IMR-90 (cell line): Measurements from ENCODE around the gene ZNF783. TPM values are rescaled to one million over a fixed set of nuclear protein-coding genes. Genes with fewer than 3 reads are reported as not detected.

Experiments used
- ATAC-seq: fragments of 200-7000 bp; cut with Tn5 transposase; 2 replicates; pipeline ENCODE4 v1.9.1; 2020; ENCODE audit warnings: low read depth, mild to moderate bottlenecking, moderate library complexity
- BruUV-seq: library from RNA; stranded (reverse); fragments of 400-500 nt; replicated peaks from 2 replicates; lab custom pipeline; 2021; lab: Mats Ljungman, UMichigan
- CTCF ChIA-PET: fragments of 300-600 bp; formaldehyde crosslinking; extraction: SDS; loops from one replicate; lab custom pipeline; 2021; ENCODE audit warnings: antibody characterized with exemption; lab: Yijun Ruan, JAX
- POLR2A ChIA-PET: fragments of 300-600 bp; sonication (Branson Sonifier 250); formaldehyde crosslinking; loops from one replicate; lab custom pipeline; 2022; ENCODE audit warnings: antibody characterized with exemption; ENCODE audit not compliant: unreplicated experiment; lab: Charles Lee
- DNase-seq: peaks from one replicate; pipeline ENCODE4 v3.0.0; 2013
- H2AFZ ChIP-seq: replicated peaks from 2 replicates; pipeline ENCODE3; 2013; ENCODE audit warnings: low read length, mild to moderate bottlenecking; ENCODE audit not compliant: poor library complexity
- H2AK5ac ChIP-seq: 2 replicates; pipeline ENCODE4 v1.6.1; 2013; ENCODE audit warnings: low read depth, low read length, inconsistent platforms
- H2AK9ac ChIP-seq: replicated peaks from 2 replicates; pipeline ENCODE3; 2013; ENCODE audit warnings: mild to moderate bottlenecking, low read depth, low read length, moderate library complexity; ENCODE audit not compliant: poor library complexity
- H2BK120ac ChIP-seq: 2 replicates; pipeline ENCODE4 v1.6.1; 2013; ENCODE audit warnings: low read depth, low read length, inconsistent platforms
- H2BK15ac ChIP-seq: 3 replicates; pipeline ENCODE4 v1.6.1; 2013; ENCODE audit warnings: low read depth, low read length, inconsistent platforms
- H2BK20ac ChIP-seq: 2 replicates; pipeline ENCODE4 v1.6.1; 2013; ENCODE audit warnings: low read depth, mild to moderate bottlenecking, inconsistent platforms, low read length, moderate library complexity
- H2BK5ac ChIP-seq: 2 replicates; pipeline ENCODE4 v1.6.1; 2013; ENCODE audit warnings: mild to moderate bottlenecking, low read depth, low read length, inconsistent platforms; ENCODE audit not compliant: poor library complexity, severe bottlenecking
- H3K14ac ChIP-seq: replicated peaks from 2 replicates; pipeline ENCODE4 v1.6.1; 2013; ENCODE audit warnings: low read depth, low read length, inconsistent platforms
- H3K18ac ChIP-seq: 2 replicates; pipeline ENCODE4 v1.6.1; 2013; ENCODE audit warnings: low read depth, low read length, control low read depth
- H3K23ac ChIP-seq: 2 replicates; pipeline ENCODE4 v1.6.1; 2013; ENCODE audit warnings: low read depth, low read length, inconsistent platforms
- H3K27ac ChIP-seq: 2 replicates; pipeline ENCODE4 v1.5.1; 2013; ENCODE audit warnings: mild to moderate bottlenecking, control low read depth, low read length; ENCODE audit not compliant: insufficient read depth
- H3K27me3 ChIP-seq: 2 replicates; pipeline ENCODE4 v1.6.1; 2013; ENCODE audit warnings: low read length; ENCODE audit not compliant: control insufficient read depth, insufficient read depth
- H3K36me3 ChIP-seq: 2 replicates; pipeline ENCODE4 v1.6.1; 2013; ENCODE audit warnings: low read length, mixed read lengths; ENCODE audit not compliant: control insufficient read depth, insufficient read depth
- H3K4ac ChIP-seq: 2 replicates; pipeline ENCODE4 v1.6.1; 2013; ENCODE audit warnings: low read depth, low read length, inconsistent platforms
- H3K4me1 ChIP-seq: 2 replicates; pipeline ENCODE4 v1.6.1; 2013; ENCODE audit warnings: low read length, mixed read lengths; ENCODE audit not compliant: control insufficient read depth, insufficient read depth
- H3K4me2 ChIP-seq: 2 replicates; pipeline ENCODE4 v1.6.1; 2013; ENCODE audit warnings: low read depth, mild to moderate bottlenecking, control low read depth, low read length, moderate library complexity
- H3K4me3 ChIP-seq: 2 replicates; pipeline ENCODE4 v1.5.1; 2013; ENCODE audit warnings: low read depth, mild to moderate bottlenecking, control low read depth, low read length, moderate library complexity; ENCODE audit not compliant: insufficient read depth
- H3K56ac ChIP-seq: 2 replicates; pipeline ENCODE4 v1.6.1; 2013; ENCODE audit warnings: low read length, inconsistent platforms; ENCODE audit not compliant: insufficient read depth; ENCODE audit errors: extremely low read depth
- H3K79me1 ChIP-seq, 2 experiments: 2 replicates each; pipeline ENCODE4 v1.6.1; 2013; ENCODE audit warnings: low read length in 2 of 2, inconsistent platforms in 1 of 2, low read depth in 1 of 2
- H3K9ac ChIP-seq: 2 replicates; pipeline ENCODE4 v1.6.1; 2013; ENCODE audit warnings: low read depth, low read length, control low read depth
- H3K9me1 ChIP-seq: 2 replicates; pipeline ENCODE4 v1.6.1; 2013; ENCODE audit warnings: low read length, inconsistent platforms; ENCODE audit not compliant: insufficient read depth
- H3K9me3 ChIP-seq: 2 replicates; pipeline ENCODE4 v1.6.1; 2013; ENCODE audit warnings: low read length; ENCODE audit not compliant: control insufficient read depth, insufficient read depth
- H4K20me1 ChIP-seq: 2 replicates; pipeline ENCODE4 v1.6.1; 2013; ENCODE audit warnings: low read length, inconsistent platforms; ENCODE audit not compliant: insufficient read depth
- H4K5ac ChIP-seq: 2 replicates; pipeline ENCODE4 v1.6.1; 2013; ENCODE audit warnings: mild to moderate bottlenecking, low read depth, low read length, control low read depth
- H4K8ac ChIP-seq, 2 experiments: 2 replicates each; pipeline ENCODE4 v1.6.1; 2013; ENCODE audit warnings: low read depth in 2 of 2, low read length in 2 of 2, control low read depth in 1 of 2, inconsistent platforms in 1 of 2
- H4K91ac ChIP-seq: 2 replicates; pipeline ENCODE4 v1.6.1; 2013; ENCODE audit warnings: low read depth, low read length, inconsistent platforms; ENCODE audit not compliant: insufficient read depth
- BHLHE40 ChIP-seq: fragments of 150-350 bp; IDR thresholded peaks from 2 replicates; pipeline ENCODE4 v1.6.1; 2016; ENCODE audit warnings: mild to moderate bottlenecking, low read depth, low read length
- CEBPB ChIP-seq: IDR thresholded peaks from 2 replicates; pipeline ENCODE4 v1.6.1; 2012; ENCODE audit warnings: low read depth, low read length, improper control_type of control experiment
- CHD1 ChIP-seq: IDR thresholded peaks from 2 replicates; pipeline ENCODE4 v1.6.1; 2012; ENCODE audit warnings: low read depth, low read length, improper control_type of control experiment
- CTCF ChIP-seq: conservative IDR thresholded peaks from 2 replicates; pipeline ENCODE4 v1.5.1; 2012; ENCODE audit warnings: mild to moderate bottlenecking, low read depth, low read length, improper control_type of control experiment
- ELK1 ChIP-seq: fragments of 150-350 bp; IDR thresholded peaks from 2 replicates; pipeline ENCODE4 v1.6.1; 2016; ENCODE audit warnings: low read depth, mild to moderate bottlenecking, low read length, moderate library complexity, borderline replicate concordance
- FOS ChIP-seq: fragments of 150-350 bp; IDR thresholded peaks from 2 replicates; pipeline ENCODE4 v1.6.1; 2016; ENCODE audit warnings: low read depth, low read length
- MAFK ChIP-seq: IDR thresholded peaks from 2 replicates; pipeline ENCODE4 v1.6.1; 2012; ENCODE audit warnings: low read depth, low read length, improper control_type of control experiment
- MAZ ChIP-seq: IDR thresholded peaks from 2 replicates; pipeline ENCODE4 v1.6.1; 2012; ENCODE audit warnings: low read depth, mild to moderate bottlenecking, low read length, improper control_type of control experiment, moderate library complexity, borderline replicate concordance
- MXI1 ChIP-seq: IDR thresholded peaks from 2 replicates; pipeline ENCODE4 v1.6.1; 2012; ENCODE audit warnings: low read depth, mild to moderate bottlenecking, low read length, moderate library complexity, borderline replicate concordance
- NFE2L2 ChIP-seq: fragments of 150-350 bp; IDR thresholded peaks from 2 replicates; pipeline ENCODE4 v1.6.1; 2016; ENCODE audit warnings: low read depth, mild to moderate bottlenecking, low read length
- POLR2A ChIP-seq: IDR thresholded peaks from 2 replicates; pipeline ENCODE4 v1.6.1; 2012; ENCODE audit warnings: mild to moderate bottlenecking, low read depth, low read length
- RAD21 ChIP-seq: IDR thresholded peaks from 2 replicates; pipeline ENCODE4 v1.6.1; 2012; ENCODE audit warnings: low read length, improper control_type of control experiment
- RCOR1 ChIP-seq: IDR thresholded peaks from 2 replicates; pipeline ENCODE4 v1.6.1; 2012; ENCODE audit warnings: mild to moderate bottlenecking, low read length, improper control_type of control experiment; ENCODE audit not compliant: insufficient replicate concordance
- RFX5 ChIP-seq: IDR thresholded peaks from 2 replicates; pipeline ENCODE4 v1.8.0; 2012; ENCODE audit warnings: low read depth, mild to moderate bottlenecking, low read length, moderate library complexity
- SMC3 ChIP-seq: fragments of 150-350 bp; IDR thresholded peaks from 2 replicates; pipeline ENCODE4 v1.6.1; 2016; ENCODE audit warnings: low read depth, mild to moderate bottlenecking, antibody characterized with exemption, low read length, moderate library complexity
- USF2 ChIP-seq: fragments of 150-350 bp; IDR thresholded peaks from 2 replicates; pipeline ENCODE4 v1.6.1; 2017; ENCODE audit warnings: mild to moderate bottlenecking, antibody characterized with exemption, low read length, low read depth
- WGBS, 2 experiments: methylation state at CpG; one replicate each; pipeline versions ENCODE4 v1.1.5 to v1.1.7; 2013; ENCODE audit warnings: missing lambda C conversion rate in 2 of 2; ENCODE audit not compliant: insufficient read length in 1 of 2; ENCODE audit errors: extremely low coverage in 2 of 2; 5-methylcytosine and 5-hydroxymethylcytosine counted together
- dilution Hi-C: fragments of 300-500 bp; cut with HindIII; formaldehyde crosslinking; loops from one replicate; pipeline ENCODE4 v1.14.3; 2018; ENCODE audit warnings: low sequenced_read_pairs; ENCODE audit not compliant: unreplicated experiment
- in situ Hi-C: fragments of 300-500 bp; cut with MboI; formaldehyde crosslinking; loops from 3 replicates; pipeline ENCODE4 v1.14.3; 2019; ENCODE audit warnings: low sequenced_read_pairs, inconsistent platforms, mixed read lengths
- intact Hi-C: fragments of 100-400 bp; cut with micrococcal nuclease; formaldehyde crosslinking; loops from 2 replicates; pipeline ENCODE4 v1.10.0; 2022
- polyA plus RNA-seq, 3 experiments: library from polyadenylated mRNA; depleted of rRNA; stranded (reverse); fragments of >200 nt; gene quantifications; 2 replicates each; pipeline ENCODE4 v1.2.3, GENCODE V29; 2012; ENCODE audit warnings: low replicate concordance in 1 of 3
- total RNA-seq: library from RNA; depleted of rRNA; stranded (reverse); fragments of >200 nt; gene quantifications from 2 replicates; pipeline ENCODE4 v1.2.3, GENCODE V29; 2012

Gene ZNF783
- total and polyA plus RNA-seq, 2 of the 4 experiments (the other 2 are of a cell fraction) = 2.3 to 7.2 TPM

DNA sequence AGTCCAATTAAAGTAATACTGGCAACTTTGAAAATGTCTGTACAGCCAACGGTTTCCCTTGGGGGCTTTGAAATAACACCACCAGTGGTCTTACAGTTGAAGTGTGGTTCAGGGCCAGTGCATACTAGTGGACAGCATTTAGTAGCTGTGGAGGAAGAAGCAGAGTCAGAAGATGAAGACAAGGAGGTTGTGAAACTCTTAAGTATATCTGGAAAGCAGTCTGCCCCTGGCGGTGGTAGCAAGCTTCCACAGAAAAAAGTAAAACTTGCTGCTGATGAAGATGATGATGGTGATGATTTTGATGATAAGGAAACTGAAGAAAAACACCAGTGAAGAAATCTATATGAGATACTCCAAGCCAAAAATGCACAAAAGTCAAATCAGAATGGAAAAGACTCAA lies 72.2 kb downstream of the ZNF783 start:
- Histone ChIP-seq H3K56ac (no peak overlapping the region), H4K91ac (no peak overlapping the region), H2AK9ac (no peak overlapping the region), H3K27me3 (peaks cover 2% of the 10 kb centered on the region), H3K4me3 (no peak overlapping the region), H3K14ac (no peak overlapping the region), H3K18ac (no peak overlapping the region), H4K5ac (no peak overlapping the region), H2AK5ac (no peak overlapping the region), H3K9me1 (no peaks in the 10 kb centered on the region), H3K4ac (no peak overlapping the region), H3K9ac (no peak overlapping the region), H3K4me1 (no peaks in the 10 kb centered on the region), H3K23ac (no peak overlapping the region), H4K8ac (no peak overlapping the region), H3K36me3 (no peaks in the 10 kb centered on the region), H2BK20ac (no peak overlapping the region), H3K9me3 (no peaks in the 10 kb centered on the region), H4K20me1 (no peaks in the 10 kb centered on the region), H2BK120ac (no peak overlapping the region), H3K4me2 (no peak overlapping the region), H2BK5ac (no peak overlapping the region), H3K27ac (no peak overlapping the region), H2BK15ac (no peak overlapping the region), H2AFZ (no peak overlapping the region), H3K79me1 (no peaks in the 10 kb centered on the region)
- dilution Hi-C loops (no loop called here), in situ Hi-C loops (no loop called here), intact Hi-C loops (no loop called here)
- no peak for TF ChIP-seq MAFK
- no peak for TF ChIP-seq BHLHE40
- TF ChIP-seq MAZ = no peak
- no peak for TF ChIP-seq ELK1
- TF ChIP-seq MXI1 = no peak
- TF ChIP-seq CTCF = no peak
- TF ChIP-seq FOS = no peak
- TF ChIP-seq USF2 = no peak
- TF ChIP-seq RFX5 = no peak
- TF ChIP-seq POLR2A = no peak
- no peak for TF ChIP-seq CHD1
- no peak for TF ChIP-seq RCOR1
- TF ChIP-seq NFE2L2 = no peak
- no peak for TF ChIP-seq RAD21
- TF ChIP-seq SMC3 = no peak
- no peak for TF ChIP-seq CEBPB
- POLR2A ChIA-PET = no interaction called here
- DNase-seq (no peak), ATAC-seq (no peak)
- CTCF ChIA-PET = no interaction called here
- BruUV-seq = no TSS peak
- no CpG with 5 or more reads among the region's 2 CpGs for WGBS, 2 experiments
